ENCODE measurements around the gene FOXJ1.

- TF ChIP-seq, protein P1, sequence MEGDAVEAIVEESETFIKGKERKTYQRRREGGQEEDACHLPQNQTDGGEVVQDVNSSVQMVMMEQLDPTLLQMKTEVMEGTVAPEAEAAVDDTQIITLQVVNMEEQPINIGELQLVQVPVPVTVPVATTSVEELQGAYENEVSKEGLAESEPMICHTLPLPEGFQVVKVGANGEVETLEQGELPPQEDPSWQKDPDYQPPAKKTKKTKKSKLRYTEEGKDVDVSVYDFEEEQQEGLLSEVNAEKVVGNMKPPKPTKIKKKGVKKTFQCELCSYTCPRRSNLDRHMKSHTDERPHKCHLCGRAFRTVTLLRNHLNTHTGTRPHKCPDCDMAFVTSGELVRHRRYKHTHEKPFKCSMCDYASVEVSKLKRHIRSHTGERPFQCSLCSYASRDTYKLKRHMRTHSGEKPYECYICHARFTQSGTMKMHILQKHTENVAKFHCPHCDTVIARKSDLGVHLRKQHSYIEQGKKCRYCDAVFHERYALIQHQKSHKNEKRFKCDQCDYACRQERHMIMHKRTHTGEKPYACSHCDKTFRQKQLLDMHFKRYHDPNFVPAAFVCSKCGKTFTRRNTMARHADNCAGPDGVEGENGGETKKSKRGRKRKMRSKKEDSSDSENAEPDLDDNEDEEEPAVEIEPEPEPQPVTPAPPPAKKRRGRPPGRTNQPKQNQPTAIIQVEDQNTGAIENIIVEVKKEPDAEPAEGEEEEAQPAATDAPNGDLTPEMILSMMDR (IDR thresholded peaks at IDR 0.05; ENCODE audit: low read depth, low read length, missing input control), result no peak
- TF ChIP-seq RXRA (IDR thresholded peaks at IDR 0.05), result no peak
- TF ChIP-seq HNF4A (conservative IDR thresholded peaks at IDR 0.05), result no peak
- no peak for TF ChIP-seq SP1 (IDR thresholded peaks at IDR 0.05)
- no peak for TF ChIP-seq GABPA (IDR thresholded peaks at IDR 0.05 in 1 of 2, conservative IDR thresholded peaks at IDR 0.05 in 1 of 2)
- no peak for TF ChIP-seq REST (IDR thresholded peaks at IDR 0.05)
- no peak for TF ChIP-seq MAX (IDR thresholded peaks at IDR 0.05)
- TF ChIP-seq YY1 (IDR thresholded peaks at IDR 0.05), result no peak
- TF ChIP-seq TAF1 (conservative IDR thresholded peaks at IDR 0.05), result no peak
- TF ChIP-seq EGR1 (IDR thresholded peaks at IDR 0.05; ENCODE audit: low read depth in 2 of 2), result no peak
- no peak for TF ChIP-seq RAD21 (IDR thresholded peaks at IDR 0.05)
- TF ChIP-seq ZBTB33 (IDR thresholded peaks at IDR 0.05), result no peak
- no peak for TF ChIP-seq JUND (IDR thresholded peaks at IDR 0.05)
Measured at GRCh38 chr17:76123749-76124581, 17.1 kb downstream of the FOXJ1 start.
